Fibroblast of lung (primary cell): ENCODE data around the gene SLAMF8.

Experiments used
- CTCF ChIP-seq, 2 donors: IDR thresholded peaks in 1 of 2; conservative IDR thresholded peaks in 1 of 2; 1 replicate in 1 of 2; 2 replicates in 1 of 2; pipeline ENCODE4 v1.5.1; 2011 to 2012; ENCODE audit warnings: low read length in 2 of 2, control low read depth in 1 of 2, inconsistent platforms in 1 of 2, low read depth in 1 of 2, mild to moderate bottlenecking in 1 of 2
- EZH2 ChIP-seq: IDR thresholded peaks from 2 replicates; pipeline ENCODE4 v1.5.1; 2012; ENCODE audit warnings: low read length, control low read depth, mild to moderate bottlenecking; ENCODE audit errors: missing control alignments

GRCh38 chr1:159854693-159855192, 28.1 kb downstream of the SLAMF8 start:
- no peak for TF ChIP-seq CTCF (conservative IDR thresholded peaks at IDR 0.05 in 1 of 2, IDR thresholded peaks at IDR 0.05 in 1 of 2; ENCODE audit: low read depth in 1 of 2, low read length in 2 of 2)
- no peak for TF ChIP-seq EZH2
